ENCODE results near the gene CYBB. TPM values are rescaled to one million over a fixed set of nuclear protein-coding genes. Genes with fewer than 3 reads are reported as not detected.

CYBB gene
- total RNA-seq, 1 donor from 2014 or later = not detected

Other genes starting within 250 kb of the CYBB start
- 0.12 and 1.5 TPM in 2 replicates for gene LANCL3, start 208.4 kb upstream of the CYBB start, total RNA-seq
- 0.63 and 1.4 TPM in 2 replicates for gene XK, start 94.3 kb upstream of the CYBB start, total RNA-seq
- 24.0 and 32.1 TPM in 2 replicates for gene DYNLT3, start 67.5 kb downstream of the CYBB start, total RNA-seq
- 0.14 and 0.17 TPM in 2 replicates for gene SYTL5, start 226.5 kb downstream of the CYBB start, total RNA-seq

Data from epithelial cell of proximal tubule (primary cell).